H9 (cell line): ENCODE measurements around the gene WNT8A. TPM values are rescaled to one million over a fixed set of nuclear protein-coding genes. Genes with fewer than 3 reads are reported as not detected.

Experiments used
- DNase-seq: peaks from one replicate; pipeline ENCODE4 v3.0.0-alpha.2; 2017
- H2AFZ ChIP-seq: one replicate; pipeline ENCODE4 v1.6.1; 2013; ENCODE audit warnings: mild to moderate bottlenecking, low read length, control low read depth, moderate library complexity
- H2AK5ac ChIP-seq: 2 replicates; pipeline ENCODE4 v1.6.1; 2013; ENCODE audit warnings: low read length, control low read depth, mixed read lengths; ENCODE audit not compliant: insufficient read length
- H2BK120ac ChIP-seq: one replicate; pipeline ENCODE4 v1.6.1; 2013; ENCODE audit warnings: low read depth, mild to moderate bottlenecking, low read length, control low read depth, inconsistent platforms; ENCODE audit not compliant: poor library complexity, severe bottlenecking
- H2BK12ac ChIP-seq: 2 replicates; pipeline ENCODE4 v1.6.1; 2013; ENCODE audit warnings: low read length, control low read depth, mixed read lengths, low read depth; ENCODE audit not compliant: insufficient read length
- H2BK15ac ChIP-seq: 2 replicates; pipeline ENCODE4 v1.6.1; 2013; ENCODE audit warnings: low read depth, low read length, control low read depth
- H2BK20ac ChIP-seq: one replicate; pipeline ENCODE4 v1.6.1; 2013; ENCODE audit warnings: low read depth, mild to moderate bottlenecking, low read length, control low read depth, inconsistent platforms; ENCODE audit not compliant: poor library complexity, severe bottlenecking
- H2BK5ac ChIP-seq: 2 replicates; pipeline ENCODE4 v1.6.1; 2013; ENCODE audit warnings: low read length, control low read depth, mixed read lengths; ENCODE audit not compliant: insufficient read length
- H3K14ac ChIP-seq: 2 replicates; pipeline ENCODE4 v1.6.1; 2013; ENCODE audit warnings: low read length, control low read depth; ENCODE audit not compliant: insufficient read depth
- H3K18ac ChIP-seq: 2 replicates; pipeline ENCODE4 v1.6.1; 2013; ENCODE audit warnings: low read depth, mild to moderate bottlenecking, mixed read lengths, low read length, control low read depth; ENCODE audit not compliant: insufficient read length
- H3K23ac ChIP-seq: 2 replicates; pipeline ENCODE4 v1.6.1; 2013; ENCODE audit warnings: low read length, control low read depth, mixed read lengths, low read depth; ENCODE audit not compliant: insufficient read length
- H3K23me2 ChIP-seq: 2 replicates; pipeline ENCODE4 v1.6.1; 2013; ENCODE audit warnings: low read depth, mild to moderate bottlenecking, mixed read lengths, low read length, control low read depth; ENCODE audit not compliant: insufficient read length, poor library complexity, severe bottlenecking
- H3K27ac ChIP-seq: 2 replicates; pipeline ENCODE4 v1.5.1; 2013; ENCODE audit warnings: low read length, control low read depth, mixed read lengths, low read depth; ENCODE audit not compliant: insufficient read length
- H3K27me3 ChIP-seq: 2 replicates; pipeline ENCODE4 v1.6.1; 2013; ENCODE audit warnings: low read length, control low read depth, inconsistent platforms; ENCODE audit not compliant: insufficient read depth
- H3K4ac ChIP-seq: 2 replicates; pipeline ENCODE4 v1.6.1; 2013; ENCODE audit warnings: low read depth, mild to moderate bottlenecking, control low read depth, inconsistent platforms, low read length, moderate library complexity
- H3K4me1 ChIP-seq: 2 replicates; pipeline ENCODE4 v1.6.1; 2013; ENCODE audit warnings: low read length, control low read depth, inconsistent platforms; ENCODE audit not compliant: insufficient read depth
- H3K4me2 ChIP-seq: 2 replicates; pipeline ENCODE4 v1.6.1; 2013; ENCODE audit warnings: low read length, control low read depth, mixed read lengths; ENCODE audit not compliant: insufficient read length, insufficient read depth
- H3K56ac ChIP-seq: 2 replicates; pipeline ENCODE4 v1.6.1; 2013; ENCODE audit warnings: low read depth, mild to moderate bottlenecking, mixed read lengths, low read length, control low read depth; ENCODE audit not compliant: insufficient read length
- H3K79me1 ChIP-seq: 2 replicates; pipeline ENCODE4 v1.6.1; 2013; ENCODE audit warnings: low read depth, mild to moderate bottlenecking, moderate library complexity, low read length, control low read depth, inconsistent platforms; ENCODE audit not compliant: insufficient read depth, poor library complexity, severe bottlenecking
- H3K79me2 ChIP-seq: 2 replicates; pipeline ENCODE4 v1.6.1; 2013; ENCODE audit warnings: low read length, control low read depth, inconsistent platforms; ENCODE audit not compliant: insufficient read depth
- H3K9ac ChIP-seq: 2 replicates; pipeline ENCODE4 v1.6.1; 2013; ENCODE audit warnings: low read length, control low read depth, mixed read lengths; ENCODE audit not compliant: insufficient read length; ENCODE audit errors: extremely low read depth
- H3K9me3 ChIP-seq: one replicate; pipeline ENCODE4 v1.6.1; 2013; ENCODE audit warnings: low read depth, low read length, inconsistent platforms; ENCODE audit not compliant: control insufficient read depth
- H3T11ph ChIP-seq: one replicate; pipeline ENCODE4 v1.6.1; 2013; ENCODE audit warnings: mild to moderate bottlenecking, low read length, control low read depth, inconsistent platforms
- H4K20me1 ChIP-seq: one replicate; pipeline ENCODE4 v1.6.1; 2013; ENCODE audit not compliant: control insufficient read depth, insufficient read length, insufficient read depth
- H4K5ac ChIP-seq: 2 replicates; pipeline ENCODE4 v1.6.1; 2013; ENCODE audit warnings: low read depth, mild to moderate bottlenecking, mixed read lengths, low read length, control low read depth; ENCODE audit not compliant: insufficient read length
- H4K8ac ChIP-seq: replicated peaks from 2 replicates; pipeline ENCODE4 v1.6.1; 2013; ENCODE audit warnings: low read length, control low read depth, mixed read lengths, low read depth; ENCODE audit not compliant: insufficient read length
- H4K91ac ChIP-seq: 2 replicates; pipeline ENCODE4 v1.6.1; 2013; ENCODE audit warnings: low read depth, mild to moderate bottlenecking, moderate library complexity, mixed read lengths, low read length, control low read depth; ENCODE audit not compliant: insufficient read length
- H3K27ac Mint-ChIP-seq, 3 experiments: 2 replicates in 2 of 3; 3 replicates in 1 of 3; pipeline ENCODE4 v1.8.0; 2020 to 2021; ENCODE audit warnings: mixed read lengths in 3 of 3, mild to moderate bottlenecking in 1 of 3, moderate library complexity in 1 of 3
- H3K27me3 Mint-ChIP-seq: 2 replicates; pipeline ENCODE4 v1.8.0; 2021; ENCODE audit warnings: low read depth, mild to moderate bottlenecking, moderate library complexity, mixed read lengths
- H3K36me3 Mint-ChIP-seq, 3 experiments: 2 replicates in 2 of 3; 3 replicates in 1 of 3; pipeline ENCODE4 v1.8.0; 2020 to 2021; ENCODE audit warnings: low read depth in 3 of 3, mixed read lengths in 3 of 3; ENCODE audit not compliant: insufficient read depth in 1 of 3
- H3K4me1 Mint-ChIP-seq, 2 experiments: 2 replicates each; pipeline ENCODE4 v1.8.0; 2020; ENCODE audit warnings: mixed read lengths in 2 of 2
- H3K4me3 Mint-ChIP-seq, 2 experiments: 2 replicates in 1 of 2; 3 replicates in 1 of 2; pipeline ENCODE4 v1.8.0; 2020 to 2021; ENCODE audit warnings: mild to moderate bottlenecking in 2 of 2, mixed read lengths in 2 of 2, moderate library complexity in 1 of 2
- H3K9me3 Mint-ChIP-seq, 2 experiments: 2 replicates in 1 of 2; 3 replicates in 1 of 2; pipeline ENCODE4 v1.8.0; 2020; ENCODE audit warnings: mild to moderate bottlenecking in 2 of 2, mixed read lengths in 2 of 2, moderate library complexity in 1 of 2
- CTCF ChIP-seq: fragments of 200-600 bp; sonication (generic); conservative IDR thresholded peaks from 3 replicates; pipeline ENCODE4 v1.8.0; 2021; ENCODE audit warnings: antibody characterized with exemption, mild to moderate bottlenecking
- WGBS: extraction: QIAGEN DNeasy Blood & Tissue Kit; methylation state at CpG from one replicate; pipeline ENCODE4 v1.1.7; 2013; ENCODE audit warnings: missing lambda C conversion rate, low lambda C conversion rate, mixed read lengths; ENCODE audit not compliant: insufficient read length; ENCODE audit errors: extremely low coverage; 5-methylcytosine and 5-hydroxymethylcytosine counted together
- total RNA-seq: library from RNA; stranded (reverse); gene quantifications from 2 replicates; pipeline ENCODE4 v1.2.1, GENCODE V29; 2021

Gene WNT8A
- total RNA-seq, 1 experiment from 2014 or later, result 0.33 TPM

- H4K8ac ChIP-seq, result no peak overlapping the region
- H3K18ac ChIP-seq, result no peak overlapping the region
- no peak overlapping the region for H2AK5ac ChIP-seq
- no peak for DNase-seq
- Mint-ChIP-seq H3K27me3 (peaks cover 19% of the 10 kb centered on the region), H3K9me3 (no peaks in the 10 kb centered on the region), H3K4me1 (peaks cover 29% of the 10 kb centered on the region in 2 experiments), H3K27ac (no peak overlapping the region), H3K4me3 (no peak overlapping the region), H3K36me3 (no peaks in the 10 kb centered on the region)
- H3K23ac ChIP-seq, result no peak overlapping the region
- H2BK12ac ChIP-seq, result no peak overlapping the region
- no peak overlapping the region for H4K91ac ChIP-seq
- peaks cover 8% of the 10 kb centered on the region; the same call in 1 of the 2 replicates for H3K4me1 ChIP-seq
- H3K9me3 ChIP-seq, result no peaks in the 10 kb centered on the region
- no peak overlapping the region for H2AFZ ChIP-seq
- H3K79me2 ChIP-seq, result no peaks in the 10 kb centered on the region
- no peak overlapping the region for H3K27ac ChIP-seq
- TF ChIP-seq CTCF, result no peak
- no peak overlapping the region for H2BK5ac ChIP-seq
- H3K4ac ChIP-seq, result no peak overlapping the region
- H4K20me1 ChIP-seq, result no peaks in the 10 kb centered on the region
- no peak overlapping the region for H2BK20ac ChIP-seq
- H3K79me1 ChIP-seq, result no peaks in the 10 kb centered on the region
- no CpG with 5 or more reads among the region's 1 CpG for WGBS
- H3K14ac ChIP-seq, result no peak overlapping the region
- no peak overlapping the region for H3K4me2 ChIP-seq
- no peak overlapping the region for H3K56ac ChIP-seq
- H4K5ac ChIP-seq, result no peak overlapping the region
- H3K9ac ChIP-seq, result no peak overlapping the region
- H2BK120ac ChIP-seq, result no peak overlapping the region
- H3K27me3 ChIP-seq, result no peaks in the 10 kb centered on the region; the same call in 1 of the 2 replicates
- no peak overlapping the region for H3T11ph ChIP-seq
- no peaks in the 10 kb centered on the region for H3K23me2 ChIP-seq
- no peak overlapping the region for H2BK15ac ChIP-seq
Observed at GRCh38 chr5:138107213-138107612, 23.4 kb downstream of the WNT8A start.
